NCI-H2171 (cell line): ENCODE data around the gene RAB3B.
A peak's percentile ranks its signal among the peaks of the same experiment; 100 is the strongest.

ENCODE experiments used
- DNase-seq: peaks from one replicate; lab custom pipeline; 2025; lab: John Stamatoyannopoulos, UW

RAB3B gene

GRCh38 chr1:51956528-51957509 lies 33.7 kb downstream of the RAB3B start:
- no peak for DNase-seq

- peak; percentile 71 for DNase-seq
These were observed 34.5 kb downstream of the RAB3B start for GRCh38 chr1:51955797-51956527.

- DNase-seq, result no peak
These were observed 35.7 kb downstream of the RAB3B start for GRCh38 chr1:51954783-51955182.

- DNase-seq, result peak; percentile 92
These were observed 37.4 kb downstream of the RAB3B start for GRCh38 chr1:51953079-51953478.

- DNase-seq, result no peak
These were observed 37.9 kb downstream of the RAB3B start for GRCh38 chr1:51952638-51953037.

- peak; percentile 70 for DNase-seq
These were observed 39.8 kb downstream of the RAB3B start for GRCh38 chr1:51950701-51951100.

GRCh38 chr1:51949014-51949702 lies 41.3 kb downstream of the RAB3B start:
- no peak for DNase-seq

- DNase-seq, result no peak
These were observed 42.0 kb downstream of the RAB3B start for GRCh38 chr1:51948491-51948915.

- DNase-seq, result no peak
These were observed 44.2 kb downstream of the RAB3B start for GRCh38 chr1:51946300-51946699.

- no peak for DNase-seq
These were observed 44.9 kb downstream of the RAB3B start for GRCh38 chr1:51945591-51945990.

- no peak for DNase-seq
These were observed 48.2 kb downstream of the RAB3B start for GRCh38 chr1:51942281-51942680.

GRCh38 chr1:51941528-51941927 lies 49.0 kb downstream of the RAB3B start:
- no peak for DNase-seq

- DNase-seq, result no peak
These were observed 53.4 kb downstream of the RAB3B start for GRCh38 chr1:51937112-51937511.

GRCh38 chr1:51936531-51936930 lies 54.0 kb downstream of the RAB3B start:
- DNase-seq, result no peak

- DNase-seq, result no peak
These were observed 57.2 kb downstream of the RAB3B start for GRCh38 chr1:51933344-51933743.

GRCh38 chr1:51930329-51930728 lies 60.2 kb downstream of the RAB3B start:
- no peak for DNase-seq

GRCh38 chr1:51928896-51929295 lies 61.6 kb downstream of the RAB3B start:
- DNase-seq, result no peak

GRCh38 chr1:51927029-51927428 lies 63.5 kb downstream of the RAB3B start:
- DNase-seq, result no peak

GRCh38 chr1:51926171-51926812 lies 64.2 kb downstream of the RAB3B start:
- DNase-seq, result no peak

- DNase-seq, result no peak
These were observed 66.0 kb downstream of the RAB3B start for GRCh38 chr1:51924455-51924854.

- no peak for DNase-seq
These were observed 68.5 kb downstream of the RAB3B start for GRCh38 chr1:51922040-51922439.

- DNase-seq, result no peak
These were observed 70.4 kb downstream of the RAB3B start for GRCh38 chr1:51920130-51920529.
